HCT116 (cell line): ENCODE data around the gene CETP. TPM values are rescaled to one million over a fixed set of nuclear protein-coding genes. Genes with fewer than 3 reads are reported as not detected.

ENCODE experiments used
- ATAC-seq: fragments of 200-7000 bp; cut with Tn5 transposase; 2 replicates; pipeline ENCODE4 v1.9.1; 2020; ENCODE audit warnings: mild to moderate bottlenecking, moderate library complexity
- BruUV-seq: library from RNA; stranded (reverse); fragments of 400-500 nt; replicated peaks from 2 replicates; lab custom pipeline; 2021; lab: Mats Ljungman, UMichigan
- CTCF ChIA-PET: fragments of 300-600 bp; sonication (Branson Sonifier 250); formaldehyde crosslinking; loops from one replicate; lab custom pipeline; 2021; ENCODE audit warnings: antibody characterized with exemption; lab: Charles Lee
- POLR2A ChIA-PET: fragments of 300-600, 350-600 bp; sonication (Branson Sonifier 250); formaldehyde crosslinking; loops from one replicate; lab custom pipeline; 2021; ENCODE audit warnings: antibody characterized with exemption; lab: Charles Lee
- RAD21 ChIA-PET, 2 experiments: fragments of 300-600 bp; sonication (Branson Sonifier 250); formaldehyde crosslinking; loops; one replicate each; lab custom pipeline; 2023; ENCODE audit warnings: low total read pairs in 2 of 2; ENCODE audit not compliant: uncharacterized antibody in 2 of 2, unreplicated experiment in 2 of 2, low non-redundant PET in 1 of 2; lab: Charles Lee
- DNase-seq: peaks from one replicate; pipeline ENCODE4 v3.0.0-alpha.2; 2010; ENCODE audit warnings: low read depth, low spot score
- H2AFZ ChIP-seq: fragments of 200-600 bp; shearing (Covaris generic), sonication (generic); 2 replicates; pipeline ENCODE4 v1.6.1; 2017; ENCODE audit warnings: low read depth, mixed run types, mixed read lengths, antibody characterized with exemption, low read length; ENCODE audit not compliant: poor library complexity, severe bottlenecking
- H3K27ac ChIP-seq: 2 replicates; pipeline ENCODE4 v1.5.1; 2012; ENCODE audit warnings: low read depth, low read length
- H3K27me3 ChIP-seq: fragments of 200-600 bp; sonication (generic); 2 replicates; pipeline ENCODE4 v1.6.1; 2016; ENCODE audit warnings: mixed run types, low read length, mixed read lengths; ENCODE audit not compliant: insufficient read depth
- H3K36me3 ChIP-seq, 2 experiments: fragments of 200-500 bp in 1 of 2; fragments of 200-600 bp in 1 of 2; sonication (Bioruptor generic) in 1 of 2; sonication (generic) in 1 of 2; 2 replicates each; pipeline versions ENCODE4 v1.5.1 to v1.6.1; 2014 to 2016; ENCODE audit warnings: low read length in 2 of 2, inconsistent platforms in 1 of 2, mixed read lengths in 1 of 2, mixed run types in 1 of 2; ENCODE audit not compliant: insufficient read depth in 2 of 2, control insufficient read depth in 1 of 2
- H3K4me1 ChIP-seq, 2 experiments: fragments of 200-600 bp in 1 of 2; sonication (generic) in 1 of 2; 2 replicates each; pipeline versions ENCODE4 v1.5.1 to v1.6.1; 2012 to 2017; ENCODE audit warnings: low read length in 2 of 2, inconsistent platforms in 1 of 2, mild to moderate bottlenecking in 1 of 2, mixed read lengths in 1 of 2, mixed run types in 1 of 2, moderate library complexity in 1 of 2; ENCODE audit not compliant: insufficient read depth in 2 of 2, control insufficient read depth in 1 of 2
- H3K4me2 ChIP-seq: fragments of 200-600 bp; sonication (generic); 2 replicates; pipeline ENCODE4 v1.6.1; 2017; ENCODE audit warnings: mixed run types, low read length, mixed read lengths
- H3K4me3 ChIP-seq, 2 experiments: fragments of 200-600 bp in 1 of 2; sonication (generic) in 1 of 2; replicated peaks in 1 of 2; 2 replicates each; pipeline ENCODE4 v1.5.1; 2011 to 2016; ENCODE audit warnings: low read length in 2 of 2, control low read depth in 1 of 2, low read depth in 1 of 2, mild to moderate bottlenecking in 1 of 2, mixed read lengths in 1 of 2, mixed run types in 1 of 2
- H3K79me2 ChIP-seq: fragments of 200-600 bp; sonication (generic); 2 replicates; pipeline ENCODE4 v1.6.1; 2017; ENCODE audit warnings: mild to moderate bottlenecking, mixed run types, low read length, moderate library complexity, mixed read lengths; ENCODE audit not compliant: insufficient read depth
- H3K9ac ChIP-seq: fragments of 200-600 bp; sonication (generic); 2 replicates; pipeline ENCODE4 v1.6.1; 2016; ENCODE audit warnings: low read length, mixed read lengths
- H3K9me2 ChIP-seq: fragments of 200-600 bp; sonication (generic), shearing (Covaris generic); 2 replicates; pipeline ENCODE4 v1.6.1; 2017; ENCODE audit warnings: mixed run types, mild to moderate bottlenecking, moderate library complexity; ENCODE audit not compliant: insufficient read depth
- H3K9me3 ChIP-seq, 2 experiments: fragments of 200-500 bp in 1 of 2; fragments of 200-600 bp in 1 of 2; sonication (Bioruptor generic) in 1 of 2; sonication (generic) in 1 of 2; 2 replicates each; pipeline ENCODE4 v1.6.1; 2014 to 2017; ENCODE audit warnings: low read length in 2 of 2, mixed read lengths in 2 of 2, inconsistent platforms in 1 of 2, low read depth in 1 of 2, mild to moderate bottlenecking in 1 of 2, mixed run types in 1 of 2, moderate library complexity in 1 of 2; ENCODE audit not compliant: control insufficient read depth in 1 of 2, insufficient read depth in 1 of 2
- H4K20me1 ChIP-seq: fragments of 200-600 bp; sonication (generic), shearing (Covaris generic); 2 replicates; pipeline ENCODE4 v1.6.1; 2017; ENCODE audit warnings: mixed run types, mild to moderate bottlenecking, moderate library complexity; ENCODE audit not compliant: insufficient read depth
- ATF3 ChIP-seq: IDR thresholded peaks from 2 replicates; pipeline ENCODE4 v1.6.1; 2012
- CBX3 ChIP-seq: IDR thresholded peaks from 2 replicates; pipeline ENCODE4 v1.6.1; 2012; ENCODE audit warnings: low read depth
- CEBPB ChIP-seq: IDR thresholded peaks from 2 replicates; pipeline ENCODE4 v1.6.1; 2012; ENCODE audit warnings: low read depth
- CTCF ChIP-seq, 3 experiments: fragments of 200-600 bp in 1 of 3; sonication (generic) in 1 of 3; IDR thresholded peaks in 2 of 3; conservative IDR thresholded peaks in 1 of 3; 2 replicates each; pipeline ENCODE4 v1.5.1; 2012 to 2017; ENCODE audit warnings: low read depth in 2 of 3, low read length in 2 of 3, antibody characterized with exemption in 1 of 3, borderline replicate concordance in 1 of 3, control low read depth in 1 of 3, mild to moderate bottlenecking in 1 of 3, mixed read lengths in 1 of 3, mixed run types in 1 of 3, moderate library complexity in 1 of 3; ENCODE audit not compliant: insufficient read depth in 1 of 3
- ELF1 ChIP-seq: IDR thresholded peaks from 2 replicates; pipeline ENCODE4 v1.6.1; 2012; ENCODE audit warnings: low read depth, borderline replicate concordance
- EZH2 ChIP-seq: fragments of 200-600 bp; sonication (generic); IDR thresholded peaks from 2 replicates; pipeline ENCODE4 v1.6.1; 2017; ENCODE audit warnings: antibody characterized with exemption, mixed run types
- FOSL1 ChIP-seq: IDR thresholded peaks from 2 replicates; pipeline ENCODE4 v1.6.1; 2012; ENCODE audit warnings: low read depth
- JUND ChIP-seq: IDR thresholded peaks from 2 replicates; pipeline ENCODE4 v1.6.1; 2012
- MAX ChIP-seq: IDR thresholded peaks from 2 replicates; pipeline ENCODE4 v1.6.1; 2012
- POLR2AphosphoS5 ChIP-seq: IDR thresholded peaks from 2 replicates; pipeline ENCODE4 v1.6.1; 2011; ENCODE audit warnings: mild to moderate bottlenecking, low read depth, low read length, moderate library complexity
- SP1 ChIP-seq: IDR thresholded peaks from 2 replicates; pipeline ENCODE4 v1.6.1; 2012; ENCODE audit warnings: low read depth
- SRF ChIP-seq: IDR thresholded peaks from 2 replicates; pipeline ENCODE4 v1.6.1; 2012; ENCODE audit warnings: low read depth
- TCF7L2 ChIP-seq: IDR thresholded peaks from 2 replicates; pipeline ENCODE4 v1.7.0; 2011; ENCODE audit warnings: borderline replicate concordance, inconsistent platforms; ENCODE audit not compliant: insufficient read depth, insufficient read length; ENCODE audit errors: extremely low read depth
- YY1 ChIP-seq: IDR thresholded peaks from 2 replicates; pipeline ENCODE4 v1.6.1; 2011; ENCODE audit warnings: low read length, low read depth, moderate library complexity, mild to moderate bottlenecking; ENCODE audit not compliant: insufficient replicate concordance; ENCODE audit errors: extremely low read depth
- ZBTB33 ChIP-seq: IDR thresholded peaks from 2 replicates; pipeline ENCODE4 v1.6.1; 2011; ENCODE audit warnings: mild to moderate bottlenecking, low read length, moderate library complexity; ENCODE audit not compliant: insufficient replicate concordance; ENCODE audit errors: extremely low read depth
- ZFX ChIP-seq: fragments of 450-650 bp; IDR thresholded peaks from 2 replicates; pipeline ENCODE4 v1.6.1; 2017
- ZNF274 ChIP-seq: fragments of 200-500 bp; sonication (Bioruptor generic); IDR thresholded peaks from 2 replicates; pipeline ENCODE4 v1.6.1; 2014; ENCODE audit warnings: mild to moderate bottlenecking, low read depth, low read length, inconsistent platforms
- intact Hi-C: fragments of 100-400 bp; cut with micrococcal nuclease; formaldehyde crosslinking; loops from 2 replicates; pipeline ENCODE4 v1.10.0; 2022
- total RNA-seq: library from RNA; stranded (reverse); gene quantifications from one replicate; pipeline ENCODE4 v1.2.1, GENCODE V29; 2021; ENCODE audit not compliant: unreplicated experiment

CETP gene
- total RNA-seq, 1 experiment from 2014 or later, result not detected

GRCh38 chr16:56967733-56968132, 6.0 kb downstream of the CETP start:
- intact Hi-C loops, result no loop called here
- Histone ChIP-seq H3K27me3 (no peaks in the 10 kb centered on the region), H3K27ac (no peak overlapping the region), H3K4me1 (peaks cover 7 to 15% of the 10 kb centered on the region in 2 experiments; a peak in 3 of 4 replicates), H3K9me3 (no peaks in the 10 kb centered on the region), H3K4me3 (no peak overlapping the region), H3K36me3 (no peaks in the 10 kb centered on the region), H2AFZ (no peak overlapping the region), H3K9me2 (no peaks in the 10 kb centered on the region), H3K9ac (no peak overlapping the region), H3K4me2 (no peak overlapping the region), H4K20me1 (no peaks in the 10 kb centered on the region), H3K79me2 (no peaks in the 10 kb centered on the region)
- no peak for DNase-seq
- CTCF ChIA-PET, result interaction anchor here (0.7 to 1.2 kb wide), 2 partner anchors 10 to 14 kb away, joined by 3 read pairs; no protein-coding TSS in a partner anchor
- BruUV-seq, result no TSS peak
- POLR2A ChIA-PET, result no interaction called here
- RAD21 ChIA-PET, result interaction anchor here in 1 of 2 experiments (0.7 kb wide), 1 partner anchor 17 kb away, joined by 3 read pairs; no protein-coding TSS in a partner anchor
- no peak for TF ChIP-seq ZFX
- TF ChIP-seq ZNF274, result no peak
- no peak for TF ChIP-seq YY1
- TF ChIP-seq JUND, result no peak
- TF ChIP-seq TCF7L2, result no peak
- no peak for TF ChIP-seq POLR2AphosphoS5
- TF ChIP-seq SRF, result no peak
- no peak for TF ChIP-seq ELF1
- no peak for TF ChIP-seq SP1
- no peak for ATAC-seq

- intact Hi-C loops, result no loop called here
- H3K4me3 ChIP-seq, result no peak overlapping the region
- H3K9me2 ChIP-seq, result no peaks in the 10 kb centered on the region
- ChIA-PET POLR2A (no interaction called here), CTCF (no interaction called here), RAD21 (no interaction called here)
- no peaks in the 10 kb centered on the region for H3K36me3 ChIP-seq
- no peak overlapping the region for H2AFZ ChIP-seq
- H3K9ac ChIP-seq, result no peak overlapping the region
- peaks cover 3 to 8% of the 10 kb centered on the region in 2 experiments; a peak in 3 of 4 replicates for H3K4me1 ChIP-seq
- no peaks in the 10 kb centered on the region for H4K20me1 ChIP-seq
- no peak for DNase-seq
- no peak for ATAC-seq
- BruUV-seq, result no TSS peak
- no peak overlapping the region for H3K27ac ChIP-seq
- H3K4me2 ChIP-seq, result no peak overlapping the region
- H3K9me3 ChIP-seq, result no peaks in the 10 kb centered on the region
- no peaks in the 10 kb centered on the region for H3K27me3 ChIP-seq
- TF ChIP-seq FOSL1 (no peak), JUND (no peak), CBX3 (no peak), SRF (no peak), ZNF274 (no peak), MAX (no peak), ZBTB33 (no peak), ELF1 (no peak), EZH2 (no peak), CEBPB (no peak), POLR2AphosphoS5 (no peak), YY1 (no peak), ATF3 (no peak), CTCF (IDR thresholded peaks at IDR 0.05 in 2 of 3, conservative IDR thresholded peaks at IDR 0.05 in 1 of 3; ENCODE audit: borderline replicate concordance in 1 of 3, insufficient read depth in 1 of 3, low read depth in 2 of 3, low read length in 2 of 3) (no peak)
- H3K79me2 ChIP-seq, result no peaks in the 10 kb centered on the region
These were observed 8.0 kb downstream of the CETP start for GRCh38 chr16:56969769-56970168.
